ENCODE measurements around the gene MSI1.

- no peak for TF ChIP-seq EZH2 (conservative IDR thresholded peaks at IDR 0.05; ENCODE audit: low read depth, low read length)
- TF ChIP-seq NR1H2 (CRISPR knock-in tag; IDR thresholded peaks at IDR 0.05; ENCODE audit: borderline replicate concordance, low read depth) = no peak
- no peak for TF ChIP-seq SP140L (CRISPR knock-in tag; IDR thresholded peaks at IDR 0.05; ENCODE audit: borderline replicate concordance)
- TF ChIP-seq ELF4 (CRISPR knock-in tag; IDR thresholded peaks at IDR 0.05; ENCODE audit: borderline replicate concordance) = no peak
- TF ChIP-seq DPF2 (CRISPR knock-in tag; IDR thresholded peaks at IDR 0.05; ENCODE audit: borderline replicate concordance, low read depth) = no peak
- TF ChIP-seq HMGXB4 (CRISPR knock-in tag; IDR thresholded peaks at IDR 0.05; ENCODE audit: borderline replicate concordance in 1 of 2, low read depth in 1 of 2) = no peak
- peak; percentile 95 for TF ChIP-seq CTCF (CRISPR knock-in tag; IDR thresholded peaks at IDR 0.05)
- no peak for TF ChIP-seq BCL3 (CRISPR knock-in tag; IDR thresholded peaks at IDR 0.05)
- TF ChIP-seq CCAR2 (optimal IDR thresholded peaks at IDR 0.05; ENCODE audit: low read depth, low read length) = no peak
- no peak for TF ChIP-seq PHF20 (CRISPR knock-in tag; IDR thresholded peaks at IDR 0.05)
- TF ChIP-seq SALL1 (CRISPR knock-in tag; IDR thresholded peaks at IDR 0.05) = no peak
- no peak for TF ChIP-seq GABPA (IDR thresholded peaks at IDR 0.05; ENCODE audit: low read depth, low read length)
- no peak for TF ChIP-seq GABPA (CRISPR knock-in tag; IDR thresholded peaks at IDR 0.05; ENCODE audit: low read depth)
- no peak for TF ChIP-seq ZNF33A (CRISPR knock-in tag; IDR thresholded peaks at IDR 0.05; ENCODE audit: borderline replicate concordance)
- no peak for TF ChIP-seq CREM (IDR thresholded peaks at IDR 0.05)
- TF ChIP-seq CREM (CRISPR knock-in tag; IDR thresholded peaks at IDR 0.05) = no peak
Measured at GRCh38 chr12:120356567-120357030, 12.4 kb downstream of the MSI1 start.
